Loucy (cell line): ENCODE results near the gene CFAP20.
A peak's percentile ranks its signal among the peaks of the same experiment; 100 is the strongest.

Experiments
- H2AFZ ChIP-seq: fragments of 200-600 bp; sonication (generic); 2 replicates; pipeline ENCODE4 v1.6.0; 2016; ENCODE audit warnings: antibody characterized with exemption, mild to moderate bottlenecking, low read length, moderate library complexity
- H3F3A ChIP-seq: fragments of 200-600 bp; 2 replicates; pipeline ENCODE4 v1.6.0; 2016; ENCODE audit warnings: antibody characterized with exemption, low read depth, mild to moderate bottlenecking
- H3K27me3 ChIP-seq: fragments of 200-600 bp; sonication (generic); 2 replicates; pipeline ENCODE4 v1.6.1; 2014; ENCODE audit warnings: low read length, mild to moderate bottlenecking; ENCODE audit not compliant: insufficient read depth, poor library complexity, severe bottlenecking
- H3K36me3 ChIP-seq: fragments of 200-600 bp; sonication (generic); 2 replicates; pipeline ENCODE4 v1.6.1; 2016; ENCODE audit warnings: low read length; ENCODE audit not compliant: insufficient read depth
- H3K4me1 ChIP-seq: fragments of 200-600 bp; sonication (generic); 2 replicates; pipeline ENCODE4 v1.5.1; 2014; ENCODE audit warnings: low read length, mild to moderate bottlenecking; ENCODE audit not compliant: insufficient read depth, poor library complexity, severe bottlenecking
- H3K4me2 ChIP-seq: fragments of 200-600 bp; sonication (generic); 2 replicates; pipeline ENCODE4 v1.6.0; 2014; ENCODE audit warnings: antibody characterized with exemption, low read length, low read depth, mild to moderate bottlenecking; ENCODE audit not compliant: poor library complexity, severe bottlenecking
- H3K4me3 ChIP-seq: fragments of 200-600 bp; sonication (generic); 2 replicates; pipeline ENCODE4 v1.5.1; 2014; ENCODE audit warnings: low read length, mild to moderate bottlenecking, mixed read lengths; ENCODE audit not compliant: poor library complexity, severe bottlenecking
- H3K79me2 ChIP-seq: fragments of 200-600 bp; sonication (generic); 2 replicates; pipeline ENCODE4 v1.6.1; 2014; ENCODE audit warnings: low read length; ENCODE audit not compliant: insufficient read depth
- H3K9ac ChIP-seq: fragments of 200-600 bp; sonication (generic); 2 replicates; pipeline ENCODE4 v1.6.0; 2014; ENCODE audit warnings: mild to moderate bottlenecking, low read depth, low read length, moderate library complexity; ENCODE audit not compliant: poor library complexity, severe bottlenecking
- H3K9me2 ChIP-seq: fragments of 200-600 bp; sonication (generic); replicated peaks from 2 replicates; pipeline ENCODE4 v1.6.1; 2016; ENCODE audit warnings: low read depth, low read length, mixed read lengths
- H3K9me3 ChIP-seq: fragments of 200-600 bp; sonication (generic); 2 replicates; pipeline ENCODE4 v1.6.1; 2014; ENCODE audit warnings: mild to moderate bottlenecking, antibody characterized with exemption, low read length, low read depth; ENCODE audit not compliant: insufficient read depth
- H4K20me1 ChIP-seq: fragments of 200-600 bp; sonication (generic); 2 replicates; pipeline ENCODE4 v1.6.0; 2014; ENCODE audit warnings: antibody characterized with exemption, low read length, mild to moderate bottlenecking; ENCODE audit not compliant: insufficient read depth, poor library complexity, severe bottlenecking
- EZH2phosphoT487 ChIP-seq: fragments of 200-600 bp; IDR thresholded peaks from 2 replicates; pipeline ENCODE4 v1.6.1; 2018; ENCODE audit warnings: antibody characterized with exemption, mild to moderate bottlenecking, moderate library complexity, borderline replicate concordance
- TF ChIP-seq, protein P1 (sequence below): fragments of 200-600 bp; sonication (generic); conservative IDR thresholded peaks from 2 replicates; pipeline ENCODE4 v1.5.1; 2014; ENCODE audit warnings: mild to moderate bottlenecking, antibody characterized with exemption, low read length

The CFAP20 gene

DNA sequence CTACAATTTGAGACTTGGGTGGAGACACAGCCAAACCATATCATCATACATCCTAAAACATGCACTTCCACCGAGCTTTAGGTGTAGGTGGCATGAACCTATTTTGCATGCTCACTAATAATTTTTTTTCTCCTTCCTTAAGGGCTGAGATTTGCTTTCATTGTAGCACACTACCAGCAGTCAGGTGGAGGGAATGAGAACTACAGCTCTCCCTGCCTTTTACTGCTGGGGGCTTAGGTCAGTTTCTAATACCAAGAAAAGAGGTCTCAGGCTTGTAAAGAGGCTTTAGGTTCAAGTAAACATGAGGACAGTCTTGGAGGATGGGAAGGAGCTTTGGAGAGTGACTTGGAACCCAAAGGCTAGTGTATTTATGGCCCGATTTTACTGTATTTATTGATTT lies 22.0 kb downstream of the CFAP20 start:
- no peak overlapping the region for H3K9ac ChIP-seq
- peaks cover 3% of the 10 kb centered on the region; the same call in 1 of the 2 replicates for H3K36me3 ChIP-seq
- no peaks in the 10 kb centered on the region for H3K27me3 ChIP-seq
- no peaks in the 10 kb centered on the region for H3K79me2 ChIP-seq
- H3K4me2 ChIP-seq: no peak overlapping the region
- H3K9me2 ChIP-seq: no peaks in the 10 kb centered on the region
- H3K4me3 ChIP-seq: no peak overlapping the region
- peaks cover 14% of the 10 kb centered on the region for H3K4me1 ChIP-seq
- TF ChIP-seq, protein P1, sequence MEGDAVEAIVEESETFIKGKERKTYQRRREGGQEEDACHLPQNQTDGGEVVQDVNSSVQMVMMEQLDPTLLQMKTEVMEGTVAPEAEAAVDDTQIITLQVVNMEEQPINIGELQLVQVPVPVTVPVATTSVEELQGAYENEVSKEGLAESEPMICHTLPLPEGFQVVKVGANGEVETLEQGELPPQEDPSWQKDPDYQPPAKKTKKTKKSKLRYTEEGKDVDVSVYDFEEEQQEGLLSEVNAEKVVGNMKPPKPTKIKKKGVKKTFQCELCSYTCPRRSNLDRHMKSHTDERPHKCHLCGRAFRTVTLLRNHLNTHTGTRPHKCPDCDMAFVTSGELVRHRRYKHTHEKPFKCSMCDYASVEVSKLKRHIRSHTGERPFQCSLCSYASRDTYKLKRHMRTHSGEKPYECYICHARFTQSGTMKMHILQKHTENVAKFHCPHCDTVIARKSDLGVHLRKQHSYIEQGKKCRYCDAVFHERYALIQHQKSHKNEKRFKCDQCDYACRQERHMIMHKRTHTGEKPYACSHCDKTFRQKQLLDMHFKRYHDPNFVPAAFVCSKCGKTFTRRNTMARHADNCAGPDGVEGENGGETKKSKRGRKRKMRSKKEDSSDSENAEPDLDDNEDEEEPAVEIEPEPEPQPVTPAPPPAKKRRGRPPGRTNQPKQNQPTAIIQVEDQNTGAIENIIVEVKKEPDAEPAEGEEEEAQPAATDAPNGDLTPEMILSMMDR: no peak
- no peak for TF ChIP-seq EZH2phosphoT487
- no peak overlapping the region for H2AFZ ChIP-seq
- no peaks in the 10 kb centered on the region for H4K20me1 ChIP-seq
- no peaks in the 10 kb centered on the region for H3K9me3 ChIP-seq
- no peaks in the 10 kb centered on the region for H3F3A ChIP-seq

DNA sequence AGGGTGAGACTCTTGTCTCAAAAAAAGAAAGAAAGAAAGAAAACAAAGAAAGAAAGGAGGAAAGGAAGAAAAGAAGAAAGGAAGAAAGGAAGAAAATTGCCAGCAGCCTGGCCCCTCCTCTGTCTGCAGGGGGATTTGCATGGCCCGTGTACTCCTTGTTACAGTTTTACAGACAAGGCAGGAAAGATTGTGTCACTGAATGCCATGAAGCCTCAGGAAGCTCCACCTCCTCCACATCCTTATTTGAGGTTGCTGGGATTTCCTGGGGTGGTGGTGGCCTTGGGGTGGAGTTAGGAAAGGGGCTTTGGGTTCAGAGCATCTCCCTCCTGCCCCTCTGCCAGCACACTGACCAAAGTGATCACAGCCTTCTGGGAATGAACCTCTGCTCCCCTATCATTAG lies 23.6 kb downstream of the CFAP20 start:
- 0 out of 2 replicates have a peak overlapping the region, but pooled peaks have one; percentile 9 for H2AFZ ChIP-seq
- peak overlapping the region; percentile 26 for H3K4me2 ChIP-seq
- no peaks in the 10 kb centered on the region for H3K9me2 ChIP-seq
- no peaks in the 10 kb centered on the region for H3K79me2 ChIP-seq
- H3K27me3 ChIP-seq: no peaks in the 10 kb centered on the region
- TF ChIP-seq EZH2phosphoT487: no peak
- TF ChIP-seq, protein P1: no peak
- no peak overlapping the region for H3K4me3 ChIP-seq
- no peaks in the 10 kb centered on the region for H3K9me3 ChIP-seq
- no peaks in the 10 kb centered on the region for H4K20me1 ChIP-seq
- no peaks in the 10 kb centered on the region for H3K36me3 ChIP-seq
- H3F3A ChIP-seq: no peaks in the 10 kb centered on the region
- peak overlapping the region; percentile 48 for H3K9ac ChIP-seq
- peaks cover 18% of the 10 kb centered on the region for H3K4me1 ChIP-seq

DNA sequence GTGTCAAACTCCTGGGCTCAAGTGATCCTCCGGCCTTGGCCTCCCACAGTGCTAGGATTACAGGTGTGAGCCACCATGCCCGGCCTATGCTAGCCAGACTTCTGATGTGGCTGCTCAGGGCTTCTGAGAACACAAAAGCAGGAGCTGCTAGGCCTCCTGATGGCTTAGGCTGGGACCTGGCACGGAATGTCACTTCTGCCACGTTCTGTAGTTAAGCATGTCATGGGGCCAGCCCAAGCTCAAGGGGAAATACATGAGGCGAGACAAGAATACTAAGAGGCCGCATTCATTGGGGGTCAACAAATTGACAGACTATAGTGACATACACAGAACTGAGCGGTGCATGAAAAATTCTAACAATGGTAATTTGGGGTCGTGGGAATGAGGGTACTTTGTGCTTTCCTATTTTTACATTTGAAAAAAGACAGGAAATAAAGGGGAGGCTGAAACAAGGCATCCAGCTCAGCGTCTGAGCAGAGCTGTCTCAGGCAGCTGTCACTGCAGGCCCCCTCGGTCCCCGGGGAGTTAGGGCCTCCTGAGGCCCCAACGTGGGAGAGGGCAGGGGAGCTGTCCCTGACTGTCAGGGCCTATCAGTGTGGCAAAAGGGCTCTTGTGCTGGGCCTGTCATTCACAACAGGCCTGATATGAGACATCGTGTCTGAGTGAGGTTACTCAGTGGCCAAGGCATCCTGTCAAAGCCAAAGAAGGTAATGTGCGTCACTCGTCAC lies 26.4 kb downstream of the CFAP20 start:
- Histone ChIP-seq H3K79me2 (no peaks in the 10 kb centered on the region), H3K36me3 (no peaks in the 10 kb centered on the region), H3F3A (no peaks in the 10 kb centered on the region), H3K27me3 (no peaks in the 10 kb centered on the region), H3K4me1 (peaks cover 33% of the 10 kb centered on the region), H3K9me2 (no peaks in the 10 kb centered on the region), H2AFZ (no peak overlapping the region), H3K9me3 (no peaks in the 10 kb centered on the region), H4K20me1 (no peaks in the 10 kb centered on the region), H3K4me2 (peak overlapping the region; percentile 24), H3K9ac (no peak overlapping the region), H3K4me3 (no peak overlapping the region)
- TF ChIP-seq, protein P1: no peak
- TF ChIP-seq EZH2phosphoT487: no peak
